OCI-LY1 (cell line): Measurements from ENCODE around the gene GDF7.

Experiments used
- H2AFZ ChIP-seq: fragments of 200-600 bp; sonication (generic), shearing (Covaris generic); 2 replicates; pipeline ENCODE4 v1.6.0; 2014; ENCODE audit warnings: antibody characterized with exemption, mild to moderate bottlenecking, low read length
- H3F3A ChIP-seq: fragments of 200-600 bp; sonication (generic), shearing (Covaris generic); 2 replicates; pipeline ENCODE4 v1.6.0; 2014; ENCODE audit warnings: mild to moderate bottlenecking, antibody characterized with exemption, low read length, moderate library complexity; ENCODE audit not compliant: insufficient read depth
- H3K27ac ChIP-seq: fragments of 200-600 bp; sonication (generic); 2 replicates; pipeline ENCODE4 v1.5.1; 2014; ENCODE audit warnings: low read length, mixed run types, mild to moderate bottlenecking, low read depth; ENCODE audit not compliant: poor library complexity, severe bottlenecking
- H3K27me3 ChIP-seq: fragments of 200-600 bp; sonication (generic); 2 replicates; pipeline ENCODE4 v1.6.0; 2014; ENCODE audit warnings: antibody characterized with exemption, mild to moderate bottlenecking, low read length, moderate library complexity; ENCODE audit not compliant: insufficient read depth
- H3K36me3 ChIP-seq: fragments of 200-600 bp; sonication (generic); 2 replicates; pipeline ENCODE4 v1.6.1; 2014; ENCODE audit warnings: mild to moderate bottlenecking, antibody characterized with exemption, low read length, moderate library complexity, mixed read lengths; ENCODE audit not compliant: insufficient read depth
- H3K4me1 ChIP-seq: fragments of 200-600 bp; sonication (generic); 2 replicates; pipeline ENCODE4 v1.5.1; 2014; ENCODE audit warnings: mild to moderate bottlenecking, low read length, moderate library complexity; ENCODE audit not compliant: insufficient read depth, severe bottlenecking
- H3K4me2 ChIP-seq: fragments of 200-600 bp; sonication (generic), shearing (Covaris generic); 2 replicates; pipeline ENCODE4 v1.6.1; 2014; ENCODE audit warnings: low read length
- H3K4me3 ChIP-seq: fragments of 200-600 bp; sonication (generic); 2 replicates; pipeline ENCODE4 v1.5.1; 2014; ENCODE audit warnings: low read length, low read depth, mild to moderate bottlenecking, mixed read lengths; ENCODE audit not compliant: poor library complexity, severe bottlenecking
- H3K79me2 ChIP-seq: fragments of 200-600 bp; shearing (Covaris generic); 2 replicates; pipeline ENCODE4 v1.6.1; 2016; ENCODE audit warnings: mixed run types, low read length, mixed read lengths; ENCODE audit not compliant: insufficient read depth
- H3K9ac ChIP-seq: fragments of 200-600 bp; sonication (generic), shearing (Covaris generic); 2 replicates; pipeline ENCODE4 v1.6.1; 2014; ENCODE audit warnings: mild to moderate bottlenecking, low read length, mixed read lengths
- H3K9me2 ChIP-seq: fragments of 200-600 bp; sonication (generic), shearing (Covaris generic); 2 replicates; pipeline ENCODE4 v1.6.1; 2014; ENCODE audit warnings: low read depth, mild to moderate bottlenecking, low read length, mixed read lengths
- H3K9me3 ChIP-seq: fragments of 200-600 bp; shearing (Covaris generic); 2 replicates; pipeline ENCODE4 v1.6.1; 2014; ENCODE audit warnings: low read length, mixed read lengths
- H4K20me1 ChIP-seq: fragments of 200-600 bp; sonication (generic), shearing (Covaris generic); 2 replicates; pipeline ENCODE4 v1.6.0; 2016; ENCODE audit warnings: mild to moderate bottlenecking, low read length; ENCODE audit not compliant: insufficient read depth
- EZH2 ChIP-seq: fragments of 200-600 bp; sonication (generic), shearing (Covaris generic); IDR thresholded peaks from 2 replicates; pipeline ENCODE4 v1.8.0; 2017; ENCODE audit warnings: borderline replicate concordance, mixed run types, mild to moderate bottlenecking, antibody characterized with exemption, low read length, moderate library complexity, mixed read lengths
- TF ChIP-seq, protein P1 (sequence below): fragments of 200-600 bp; sonication (generic), shearing (Covaris generic); IDR thresholded peaks from 2 replicates; pipeline ENCODE4 v1.5.1; 2017; ENCODE audit warnings: mild to moderate bottlenecking, antibody characterized with exemption, low read length, moderate library complexity, mixed read lengths

Gene GDF7

DNA sequence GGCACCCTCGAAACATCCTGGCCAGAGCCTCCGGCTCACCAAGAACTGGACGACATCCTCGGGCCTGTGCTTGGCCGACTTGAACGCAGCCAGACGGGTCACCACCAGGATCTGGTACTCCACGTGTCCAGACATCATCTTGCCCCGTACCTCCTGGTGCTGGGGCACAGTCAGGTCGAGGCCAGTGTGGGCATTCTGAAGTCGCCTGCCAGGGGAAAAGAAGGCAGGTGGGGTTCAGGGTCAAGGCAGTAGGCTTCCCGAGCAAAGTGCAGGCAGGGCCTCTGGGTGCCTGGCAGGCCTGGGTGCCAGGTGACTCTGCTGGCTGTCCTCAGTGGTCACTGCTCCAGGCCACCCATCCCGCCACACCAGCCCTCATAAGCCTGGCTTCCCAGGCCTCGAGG, 21.6 kb upstream of the GDF7 start:
- H3F3A ChIP-seq, result no peaks in the 10 kb centered on the region
- no peak overlapping the region for H3K27ac ChIP-seq
- no peaks in the 10 kb centered on the region; the same call in 1 of the 2 replicates for H3K36me3 ChIP-seq
- H3K9ac ChIP-seq, result no peak overlapping the region
- no peaks in the 10 kb centered on the region for H3K9me2 ChIP-seq
- no peaks in the 10 kb centered on the region for H4K20me1 ChIP-seq
- H2AFZ ChIP-seq, result no peak overlapping the region
- no peaks in the 10 kb centered on the region for H3K79me2 ChIP-seq
- H3K4me1 ChIP-seq, result peaks cover 7% of the 10 kb centered on the region
- TF ChIP-seq, protein P1, sequence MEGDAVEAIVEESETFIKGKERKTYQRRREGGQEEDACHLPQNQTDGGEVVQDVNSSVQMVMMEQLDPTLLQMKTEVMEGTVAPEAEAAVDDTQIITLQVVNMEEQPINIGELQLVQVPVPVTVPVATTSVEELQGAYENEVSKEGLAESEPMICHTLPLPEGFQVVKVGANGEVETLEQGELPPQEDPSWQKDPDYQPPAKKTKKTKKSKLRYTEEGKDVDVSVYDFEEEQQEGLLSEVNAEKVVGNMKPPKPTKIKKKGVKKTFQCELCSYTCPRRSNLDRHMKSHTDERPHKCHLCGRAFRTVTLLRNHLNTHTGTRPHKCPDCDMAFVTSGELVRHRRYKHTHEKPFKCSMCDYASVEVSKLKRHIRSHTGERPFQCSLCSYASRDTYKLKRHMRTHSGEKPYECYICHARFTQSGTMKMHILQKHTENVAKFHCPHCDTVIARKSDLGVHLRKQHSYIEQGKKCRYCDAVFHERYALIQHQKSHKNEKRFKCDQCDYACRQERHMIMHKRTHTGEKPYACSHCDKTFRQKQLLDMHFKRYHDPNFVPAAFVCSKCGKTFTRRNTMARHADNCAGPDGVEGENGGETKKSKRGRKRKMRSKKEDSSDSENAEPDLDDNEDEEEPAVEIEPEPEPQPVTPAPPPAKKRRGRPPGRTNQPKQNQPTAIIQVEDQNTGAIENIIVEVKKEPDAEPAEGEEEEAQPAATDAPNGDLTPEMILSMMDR, result no peak
- no peak for TF ChIP-seq EZH2
- no peak overlapping the region for H3K4me2 ChIP-seq
- H3K9me3 ChIP-seq, result no peaks in the 10 kb centered on the region
- H3K4me3 ChIP-seq, result no peak overlapping the region
- H3K27me3 ChIP-seq, result no peaks in the 10 kb centered on the region

DNA sequence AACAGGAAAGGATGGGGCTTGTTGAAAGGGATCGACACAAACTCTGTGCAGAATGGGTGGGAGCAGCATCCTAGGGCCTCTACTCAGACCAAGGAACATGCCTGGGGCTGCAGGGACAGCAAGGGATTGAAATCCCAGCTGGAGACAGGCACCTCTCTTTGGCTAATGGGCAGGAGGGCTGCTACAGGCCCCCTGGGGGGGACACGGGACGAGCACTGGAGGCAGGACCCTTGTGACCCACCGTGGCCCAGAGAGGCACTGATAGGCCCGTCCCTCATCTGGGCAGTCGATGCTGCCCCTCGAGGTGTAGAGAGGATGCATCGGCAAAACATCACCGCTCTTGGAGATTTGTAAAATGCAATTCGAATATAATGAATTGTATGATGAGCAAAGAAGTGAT, 21.2 kb upstream of the GDF7 start:
- H2AFZ ChIP-seq, result no peak overlapping the region
- no peak overlapping the region for H3K9ac ChIP-seq
- H4K20me1 ChIP-seq, result no peaks in the 10 kb centered on the region
- H3K4me1 ChIP-seq, result peaks cover 10% of the 10 kb centered on the region
- H3K36me3 ChIP-seq, result no peaks in the 10 kb centered on the region; the same call in 1 of the 2 replicates
- no peak overlapping the region for H3K4me2 ChIP-seq
- H3K27ac ChIP-seq, result no peak overlapping the region
- no peak for TF ChIP-seq EZH2
- TF ChIP-seq, protein P1, result no peak
- H3K27me3 ChIP-seq, result no peaks in the 10 kb centered on the region
- H3K4me3 ChIP-seq, result no peak overlapping the region
- no peaks in the 10 kb centered on the region for H3F3A ChIP-seq
- no peaks in the 10 kb centered on the region for H3K9me3 ChIP-seq
- H3K9me2 ChIP-seq, result no peaks in the 10 kb centered on the region
- H3K79me2 ChIP-seq, result no peaks in the 10 kb centered on the region

DNA sequence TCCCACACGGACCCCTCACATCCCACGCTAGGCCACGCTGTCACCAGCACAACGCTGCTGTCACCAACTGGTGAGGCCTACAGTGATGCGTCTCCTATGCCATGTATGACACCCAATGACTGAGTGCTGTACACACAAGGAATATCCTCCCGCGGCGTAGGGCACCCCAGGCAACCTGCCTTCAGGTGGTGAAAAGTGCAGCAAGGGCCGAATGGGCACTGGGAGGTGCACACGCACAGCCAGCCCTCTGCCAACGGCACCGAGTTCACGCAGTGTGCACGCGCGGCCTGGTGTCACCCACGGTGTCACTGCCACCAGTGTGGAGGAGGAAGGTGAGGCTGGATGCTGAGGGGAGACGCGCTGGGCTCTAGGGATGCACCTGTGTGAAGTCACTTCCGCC, 20.5 kb upstream of the GDF7 start:
- H3K27me3 ChIP-seq, result no peaks in the 10 kb centered on the region
- H3K9me2 ChIP-seq, result no peaks in the 10 kb centered on the region
- H3F3A ChIP-seq, result no peaks in the 10 kb centered on the region
- H4K20me1 ChIP-seq, result no peaks in the 10 kb centered on the region
- H3K4me1 ChIP-seq, result peaks cover 13% of the 10 kb centered on the region
- H3K9me3 ChIP-seq, result no peaks in the 10 kb centered on the region
- no peak overlapping the region for H2AFZ ChIP-seq
- H3K4me2 ChIP-seq, result no peak overlapping the region
- H3K9ac ChIP-seq, result no peak overlapping the region
- no peaks in the 10 kb centered on the region; the same call in 1 of the 2 replicates for H3K36me3 ChIP-seq
- no peak overlapping the region for H3K27ac ChIP-seq
- TF ChIP-seq, protein P1, result no peak
- TF ChIP-seq EZH2, result no peak
- H3K79me2 ChIP-seq, result no peaks in the 10 kb centered on the region
- H3K4me3 ChIP-seq, result no peak overlapping the region
